ENCODE results near the gene LMO2. TPM values are rescaled to one million over a fixed set of nuclear protein-coding genes. Genes with fewer than 3 reads are reported as not detected.
"Not testable (repeated sequence)": the region's sequence is repeated elsewhere in the genome, so short reads cannot be mapped to it uniquely, and the experiment has no call there.

Gene LMO2
- total and polyA plus RNA-seq, 2 of the 13 experiments (the other 11 are each of a cell fraction or from before 2014, with no cell fraction given), result not detected

GRCh38 chr11:33842236-33842915, 49.5 kb downstream of the LMO2 start (continued):
- TF ChIP-seq PRDM15 (CRISPR knock-in tag; IDR thresholded peaks at IDR 0.05) (no peak), ARID2 (CRISPR knock-in tag; IDR thresholded peaks at IDR 0.05; ENCODE audit: borderline replicate concordance) (no peak), CC2D1A (CRISPR knock-in tag; IDR thresholded peaks at IDR 0.05) (no peak), AHDC1 (CRISPR knock-in tag; IDR thresholded peaks at IDR 0.05; ENCODE audit: borderline replicate concordance) (no peak), ZNF788 (CRISPR knock-in tag; IDR thresholded peaks at IDR 0.05; ENCODE audit: borderline replicate concordance) (no peak), ZNF83 (CRISPR knock-in tag; IDR thresholded peaks at IDR 0.05; ENCODE audit: borderline replicate concordance) (no peak), ZNF792 (CRISPR knock-in tag; IDR thresholded peaks at IDR 0.05) (no peak), ZNF253 (CRISPR knock-in tag; IDR thresholded peaks at IDR 0.05; ENCODE audit: borderline replicate concordance) (no peak), MAFG (CRISPR knock-in tag; IDR thresholded peaks at IDR 0.05) (no peak)

GRCh38 chr11:33838234-33838633, 53.6 kb downstream of the LMO2 start:
- H3K27ac ChIP-seq (ENCODE audit: extremely low read length, insufficient read depth, low read length); in situ Hi-C loops (cut with HindIII; ENCODE audit: extremely low pct_ligation_motif_present, low pct_unique_long_range_greater_than_20kb); H3K9ac ChIP-seq (ENCODE audit: insufficient read depth, low read depth, low read length); H3K79me2 ChIP-seq (ENCODE audit: insufficient read depth, low read length); H4K20me1 ChIP-seq (ENCODE audit: insufficient read depth, low read length); ATAC-seq; FAIRE-seq; CTCF ChIA-PET (ENCODE audit: low intra/inter-chr PET ratio, low total read pairs); intact Hi-C loops (cut with micrococcal nuclease; ENCODE audit: unreplicated experiment); H3K36me3 ChIP-seq (replicated peaks in 1 of 2; ENCODE audit: control insufficient read depth in 1 of 2, insufficient read depth in 2 of 2, low read length in 2 of 2); DNase-seq (ENCODE audit: low spot score); H2AFZ ChIP-seq (ENCODE audit: low read length); H3K4me1 ChIP-seq (ENCODE audit: insufficient read depth, low read length); BruUV-seq (replicated peaks); H3K4me2 ChIP-seq (ENCODE audit: low read depth, low read length); H3K4me3 ChIP-seq (replicated peaks in 1 of 3; ENCODE audit: insufficient read depth in 1 of 3, low read depth in 2 of 3, low read length in 3 of 3); H3K9me3 ChIP-seq (ENCODE audit: low read length); POLR2A ChIA-PET: not testable (repeated sequence)
- peaks cover 0 to 15% of the 10 kb centered on the region in 2 experiments; a peak in 2 of 5 replicates for H3K27me3 ChIP-seq (ENCODE audit: control insufficient read depth in 1 of 2, insufficient read depth in 2 of 2, low read length in 2 of 2)
- WGBS (ENCODE audit: low lambda C conversion rate), result 33% methylated on average over 3 of the region's 3 CpGs
